MCF 10A (cell line): ENCODE data around the gene MYCT1. TPM values are rescaled to one million over a fixed set of nuclear protein-coding genes. Genes with fewer than 3 reads are reported as not detected.

ENCODE experiments used
- BruUV-seq: library from RNA; stranded (reverse); fragments of 400-500 nt; replicated peaks from 2 replicates; lab custom pipeline; 2021; lab: Mats Ljungman, UMichigan
- CTCF ChIA-PET: fragments of 300-600 bp; sonication (Branson Sonifier 250); formaldehyde crosslinking; extraction: SDS; loops from one replicate; lab custom pipeline; 2021; ENCODE audit warnings: antibody characterized with exemption, inconsistent platforms; lab: Yijun Ruan, JAX
- POLR2A ChIA-PET: fragments of 300-600, 350-650 bp; sonication (Branson Sonifier 250); formaldehyde crosslinking; extraction: SDS; loops from one replicate; lab custom pipeline; 2020; ENCODE audit warnings: antibody characterized with exemption, inconsistent platforms; lab: Yijun Ruan, JAX
- DNase-seq: peaks from one replicate; pipeline ENCODE4 v3.0.0-alpha.2; 2018; ENCODE audit not compliant: unreplicated experiment
- H3K27ac Mint-ChIP-seq: one replicate; pipeline ENCODE4 v1.8.0; 2022; ENCODE audit warnings: mild to moderate bottlenecking, low read depth, mixed read lengths; ENCODE audit not compliant: unreplicated experiment
- H3K27me3 Mint-ChIP-seq: one replicate; pipeline ENCODE4 v1.8.0; 2022; ENCODE audit warnings: mixed read lengths; ENCODE audit not compliant: insufficient read depth, unreplicated experiment
- H3K36me3 Mint-ChIP-seq: one replicate; pipeline ENCODE4 v1.8.0; 2022; ENCODE audit warnings: mild to moderate bottlenecking, moderate library complexity, mixed read lengths; ENCODE audit not compliant: insufficient read depth, unreplicated experiment
- H3K4me1 Mint-ChIP-seq: one replicate; pipeline ENCODE4 v1.8.0; 2022; ENCODE audit warnings: mixed read lengths; ENCODE audit not compliant: insufficient read depth, unreplicated experiment
- H3K4me3 Mint-ChIP-seq: one replicate; pipeline ENCODE4 v1.8.0; 2022; ENCODE audit warnings: mild to moderate bottlenecking, moderate library complexity, mixed read lengths; ENCODE audit not compliant: unreplicated experiment
- H3K9me3 Mint-ChIP-seq: one replicate; pipeline ENCODE4 v1.8.0; 2022; ENCODE audit warnings: mixed read lengths; ENCODE audit not compliant: unreplicated experiment
- intact Hi-C: fragments of 100-400 bp; cut with micrococcal nuclease; formaldehyde crosslinking; loops from 2 replicates; pipeline ENCODE4 v1.14.1; 2022
- total RNA-seq: library from RNA; stranded (reverse); gene quantifications from 2 replicates; pipeline ENCODE4 v1.2.3, GENCODE V29; 2022
- TF ChIP-seq, protein P1 (sequence below): fragments of 200-600 bp; IDR thresholded peaks from one replicate; pipeline ENCODE4 v1.8.0; 2022; ENCODE audit warnings: antibody characterized with exemption, mild to moderate bottlenecking; ENCODE audit not compliant: unreplicated experiment

Gene MYCT1
- total RNA-seq, 1 experiment from 2014 or later: not detected

DNA sequence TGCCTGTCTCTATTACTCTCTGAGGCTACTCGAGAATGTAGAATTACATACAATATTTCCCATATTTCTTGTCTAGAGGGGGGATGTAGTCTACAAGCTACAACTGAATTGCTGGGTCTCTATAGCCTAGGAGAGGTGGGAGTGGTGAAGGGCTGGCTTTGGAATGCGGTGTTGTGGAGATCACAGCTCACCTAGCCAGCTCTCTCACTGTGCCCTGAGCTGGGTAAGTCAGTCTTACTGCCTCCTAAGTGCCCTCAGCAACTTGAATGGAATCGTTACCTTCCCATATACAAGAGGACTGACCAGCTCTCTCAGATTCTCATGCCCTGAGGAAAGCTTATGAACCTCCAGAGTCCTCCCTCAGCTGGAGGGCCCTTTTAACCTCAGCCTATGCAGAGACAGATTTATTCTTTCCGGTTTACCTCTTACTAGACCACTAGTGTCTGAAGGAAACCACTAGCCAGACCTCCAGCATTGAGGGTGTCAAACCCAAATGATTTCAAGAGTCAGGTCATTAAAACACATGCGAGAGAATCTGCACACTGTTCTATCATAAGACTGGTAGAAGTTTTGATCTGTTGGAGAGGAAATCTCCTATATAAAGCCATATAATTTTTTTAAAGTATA lies 73.5 kb downstream of the MYCT1 start:
- DNase-seq: no peak
- Mint-ChIP-seq H3K36me3 (no peaks in the 10 kb centered on the region), H3K9me3 (no peaks in the 10 kb centered on the region), H3K4me1 (no peaks in the 10 kb centered on the region), H3K27me3 (no peaks in the 10 kb centered on the region), H3K27ac (no peak overlapping the region), H3K4me3 (no peak overlapping the region)
- CTCF ChIA-PET: no interaction called here
- POLR2A ChIA-PET: no interaction called here
- TF ChIP-seq, protein P1, sequence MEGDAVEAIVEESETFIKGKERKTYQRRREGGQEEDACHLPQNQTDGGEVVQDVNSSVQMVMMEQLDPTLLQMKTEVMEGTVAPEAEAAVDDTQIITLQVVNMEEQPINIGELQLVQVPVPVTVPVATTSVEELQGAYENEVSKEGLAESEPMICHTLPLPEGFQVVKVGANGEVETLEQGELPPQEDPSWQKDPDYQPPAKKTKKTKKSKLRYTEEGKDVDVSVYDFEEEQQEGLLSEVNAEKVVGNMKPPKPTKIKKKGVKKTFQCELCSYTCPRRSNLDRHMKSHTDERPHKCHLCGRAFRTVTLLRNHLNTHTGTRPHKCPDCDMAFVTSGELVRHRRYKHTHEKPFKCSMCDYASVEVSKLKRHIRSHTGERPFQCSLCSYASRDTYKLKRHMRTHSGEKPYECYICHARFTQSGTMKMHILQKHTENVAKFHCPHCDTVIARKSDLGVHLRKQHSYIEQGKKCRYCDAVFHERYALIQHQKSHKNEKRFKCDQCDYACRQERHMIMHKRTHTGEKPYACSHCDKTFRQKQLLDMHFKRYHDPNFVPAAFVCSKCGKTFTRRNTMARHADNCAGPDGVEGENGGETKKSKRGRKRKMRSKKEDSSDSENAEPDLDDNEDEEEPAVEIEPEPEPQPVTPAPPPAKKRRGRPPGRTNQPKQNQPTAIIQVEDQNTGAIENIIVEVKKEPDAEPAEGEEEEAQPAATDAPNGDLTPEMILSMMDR: no peak
- intact Hi-C loops: no loop called here
- BruUV-seq: no TSS peak

Other genes starting within 250 kb of the MYCT1 start
- gene SYNE1, start 60.5 kb upstream of the MYCT1 start, total RNA-seq: 25.4 and 37.3 TPM in 2 replicates
- not detected in 2 replicates for gene VIP, start 52.9 kb downstream of the MYCT1 start, total RNA-seq